GM23248 (cell line): Measurements from ENCODE around the gene PARD3B. TPM values are rescaled to one million over a fixed set of nuclear protein-coding genes. Genes with fewer than 3 reads are reported as not detected.

ENCODE experiments used
- DNase-seq: peaks from one replicate; pipeline ENCODE4 v3.0.0-alpha.2; 2015
- H2AFZ ChIP-seq: fragments of 200-600 bp; sonication (generic); 2 replicates; pipeline ENCODE4 v1.6.1; 2016; ENCODE audit warnings: antibody characterized with exemption
- H3F3A ChIP-seq: fragments of 200-600 bp; sonication (generic); 2 replicates; pipeline ENCODE4 v1.6.1; 2016; ENCODE audit warnings: mild to moderate bottlenecking, antibody characterized with exemption, mixed run types; ENCODE audit not compliant: insufficient read depth
- H3K27ac ChIP-seq: fragments of 200-600 bp; sonication (generic); 2 replicates; pipeline ENCODE4 v1.5.1; 2016; ENCODE audit warnings: mild to moderate bottlenecking
- H3K27me3 ChIP-seq: fragments of 200-600 bp; sonication (generic); replicated peaks from 2 replicates; pipeline ENCODE4 v1.6.1; 2016; ENCODE audit warnings: mild to moderate bottlenecking; ENCODE audit not compliant: insufficient read depth
- H3K36me3 ChIP-seq: fragments of 200-600 bp; sonication (generic); 2 replicates; pipeline ENCODE4 v1.6.1; 2016; ENCODE audit warnings: low read depth, mild to moderate bottlenecking
- H3K4me1 ChIP-seq: fragments of 200-600 bp; sonication (generic); 2 replicates; pipeline ENCODE4 v1.6.1; 2016; ENCODE audit warnings: mild to moderate bottlenecking; ENCODE audit not compliant: insufficient read depth
- H3K4me2 ChIP-seq: fragments of 200-600 bp; sonication (generic); one replicate; pipeline ENCODE4 v1.6.1; 2016; ENCODE audit warnings: mild to moderate bottlenecking; ENCODE audit not compliant: unreplicated experiment
- H3K4me3 ChIP-seq: fragments of 200-600 bp; sonication (generic); 2 replicates; pipeline ENCODE4 v1.5.1; 2016; ENCODE audit warnings: mild to moderate bottlenecking
- H3K79me2 ChIP-seq: fragments of 200-600 bp; sonication (generic); 2 replicates; pipeline ENCODE4 v1.6.1; 2016; ENCODE audit warnings: mild to moderate bottlenecking; ENCODE audit not compliant: insufficient read depth
- H3K9ac ChIP-seq: fragments of 200-600 bp; sonication (generic); 2 replicates; pipeline ENCODE4 v1.6.1; 2016; ENCODE audit warnings: mild to moderate bottlenecking
- H3K9me2 ChIP-seq: fragments of 200-600 bp; sonication (generic); 2 replicates; pipeline ENCODE4 v1.6.1; 2016; ENCODE audit warnings: mixed run types, mild to moderate bottlenecking, moderate library complexity; ENCODE audit not compliant: insufficient read depth
- H3K9me3 ChIP-seq: fragments of 200-600 bp; sonication (generic); one replicate; pipeline ENCODE4 v1.6.1; 2017; ENCODE audit warnings: low read depth
- H4K20me1 ChIP-seq: fragments of 200-600 bp; sonication (generic); 2 replicates; pipeline ENCODE4 v1.6.0; 2016; ENCODE audit not compliant: insufficient read depth
- EZH2 ChIP-seq: fragments of 200-600 bp; sonication (generic); IDR thresholded peaks from 2 replicates; pipeline ENCODE4 v1.6.1; 2018; ENCODE audit warnings: antibody characterized with exemption, mild to moderate bottlenecking; ENCODE audit not compliant: insufficient read depth, poor library complexity, severe bottlenecking
- EZH2phosphoT487 ChIP-seq: fragments of 200-600 bp; sonication (generic); IDR thresholded peaks from 2 replicates; pipeline ENCODE4 v1.6.1; 2018; ENCODE audit warnings: antibody characterized with exemption, moderate library complexity, mild to moderate bottlenecking, low read depth; ENCODE audit not compliant: insufficient read depth
- WGBS, 2 experiments: methylation state at CpG; one replicate each; pipeline ENCODE4 v1.1.6; 2015 to 2017; ENCODE audit warnings: low lambda C conversion rate in 2 of 2, low coverage in 1 of 2; ENCODE audit errors: missing lambda C conversion rate in 2 of 2; 5-methylcytosine and 5-hydroxymethylcytosine counted together
- in situ Hi-C: fragments of 300-500 bp; cut with MboI; formaldehyde crosslinking; loops from 2 replicates; pipeline ENCODE4 v1.15.0; 2020
- polyA plus RNA-seq: library from polyadenylated mRNA; unstranded; fragments of >200 nt; fragmentation: Nextera tagmentation; extraction: Ambion mirVana; gene quantifications from 2 replicates; pipeline ENCODE4 v1.2.1, GENCODE V29; 2016
- total RNA-seq: library from RNA; depleted of rRNA; stranded (reverse); fragments of >200 nt; shearing (Covaris generic); gene quantifications from 2 replicates; pipeline ENCODE4 v1.2.3, GENCODE V29; 2014

The PARD3B gene
- total and polyA plus RNA-seq, 2 experiments from 2014 or later: 2.5 to 6.9 TPM

GRCh38 chr2:204871231-204871953 is 326.1 kb downstream of the PARD3B start:
- Histone ChIP-seq H3K9me2 (no peaks in the 10 kb centered on the region), H3K4me2 (no peak overlapping the region)
- in situ Hi-C loops: loop anchor here (10.0 kb wide), 1 partner anchor 803 kb away; no protein-coding TSS in a partner anchor

GRCh38 chr2:204876311-204876710 is 331.0 kb downstream of the PARD3B start:
- Histone ChIP-seq H4K20me1 (no peaks in the 10 kb centered on the region), H3F3A (no peaks in the 10 kb centered on the region), H3K36me3 (no peaks in the 10 kb centered on the region), H3K4me1 (no peaks in the 10 kb centered on the region), H3K9ac (no peak overlapping the region), H3K9me3 (no peaks in the 10 kb centered on the region), H3K4me2 (no peak overlapping the region), H3K4me3 (no peak overlapping the region), H3K27me3 (no peaks in the 10 kb centered on the region), H3K9me2 (no peaks in the 10 kb centered on the region), H3K27ac (no peak overlapping the region), H2AFZ (no peak overlapping the region), H3K79me2 (no peaks in the 10 kb centered on the region)
- TF ChIP-seq EZH2 (no peak), EZH2phosphoT487 (no peak)
- in situ Hi-C loops: loop anchor here (10.0 kb wide), 1 partner anchor 798 kb away; no protein-coding TSS in a partner anchor
- DNase-seq: no peak
- 65 to 66% methylated on average over 4 of the region's 4 CpGs for WGBS, 2 experiments

More at GRCh38 chr2:204871231-204871953, 326.1 kb downstream of the PARD3B start:
- Histone ChIP-seq H3K36me3 (no peaks in the 10 kb centered on the region), H3K27ac (no peak overlapping the region), H3K27me3 (no peaks in the 10 kb centered on the region), H3K9ac (no peak overlapping the region), H3K79me2 (no peaks in the 10 kb centered on the region), H3K4me1 (no peaks in the 10 kb centered on the region), H4K20me1 (no peaks in the 10 kb centered on the region), H3K9me3 (no peaks in the 10 kb centered on the region), H3K4me3 (no peak overlapping the region), H2AFZ (no peak overlapping the region), H3F3A (no peaks in the 10 kb centered on the region)
- TF ChIP-seq EZH2: no peak
- TF ChIP-seq EZH2phosphoT487: no peak
- WGBS, 2 experiments: 92 to 95% methylated on average over 1 of the region's 1 CpG
- DNase-seq: peak; percentile 63

GRCh38 chr2:204877691-204878090 is 332.4 kb downstream of the PARD3B start:
- in situ Hi-C loops: loop anchor here (10.0 kb wide), 1 partner anchor 797 kb away; no protein-coding TSS in a partner anchor
- H3K9me3 ChIP-seq: no peaks in the 10 kb centered on the region

GRCh38 chr2:204880928-204881327 is 335.7 kb downstream of the PARD3B start:
- no peak for DNase-seq
- Histone ChIP-seq H3K4me2 (no peak overlapping the region), H4K20me1 (no peaks in the 10 kb centered on the region), H3K79me2 (no peaks in the 10 kb centered on the region), H3F3A (no peaks in the 10 kb centered on the region), H3K27ac (no peak overlapping the region), H3K4me3 (no peak overlapping the region), H3K27me3 (no peaks in the 10 kb centered on the region; the same call in 1 of the 2 replicates), H2AFZ (no peak overlapping the region), H3K4me1 (no peaks in the 10 kb centered on the region), H3K9ac (no peak overlapping the region), H3K9me3 (no peaks in the 10 kb centered on the region), H3K36me3 (no peaks in the 10 kb centered on the region), H3K9me2 (no peaks in the 10 kb centered on the region)
- 94 to 96% methylated on average over 3 of the region's 3 CpGs for WGBS, 2 experiments
- TF ChIP-seq EZH2phosphoT487 (no peak), EZH2 (no peak)
- in situ Hi-C loops: no loop called here

More at GRCh38 chr2:204877691-204878090, 332.4 kb downstream of the PARD3B start:
- Histone ChIP-seq H3K36me3 (no peaks in the 10 kb centered on the region), H3K27ac (no peak overlapping the region), H4K20me1 (no peaks in the 10 kb centered on the region), H3F3A (no peaks in the 10 kb centered on the region), H2AFZ (no peak overlapping the region), H3K9me2 (no peaks in the 10 kb centered on the region), H3K4me2 (no peak overlapping the region), H3K4me1 (no peaks in the 10 kb centered on the region), H3K27me3 (no peaks in the 10 kb centered on the region), H3K79me2 (no peaks in the 10 kb centered on the region), H3K4me3 (no peak overlapping the region), H3K9ac (no peak overlapping the region)
- no peak for DNase-seq
- TF ChIP-seq EZH2 (no peak), EZH2phosphoT487 (no peak)
